ENCODE data around the gene NEK11. TPM values are rescaled to one million over a fixed set of nuclear protein-coding genes. Genes with fewer than 3 reads are reported as not detected.
A peak's percentile ranks its signal among the peaks of the same experiment; 100 is the strongest.

The NEK11 gene
- total and polyA plus RNA-seq, 9 of the 15 experiments (the other 6 are each of a cell fraction or from before 2014, with no cell fraction given) = 0.28 to 1.5 (median 0.87) TPM

GRCh38 chr3:131008326-131008725 is 18.4 kb upstream of the NEK11 start:
- Histone ChIP-seq H3K27me3 (ENCODE audit: control insufficient read depth in 2 of 2, insufficient read depth in 2 of 2, low read length in 2 of 2) (no peaks in the 10 kb centered on the region), H3K4me3 (no peak overlapping the region), H3K4me1 (replicated peaks in 1 of 2; ENCODE audit: control insufficient read depth in 2 of 2, insufficient read depth in 2 of 2, low read length in 2 of 2) (no peaks in the 10 kb centered on the region), H3K36me3 (ENCODE audit: control insufficient read depth, insufficient read depth, low read length) (peaks cover 26% of the 10 kb centered on the region), H3K9me1 (ENCODE audit: control insufficient read depth, insufficient read depth, low read length) (no peaks in the 10 kb centered on the region), H3K4me2 (ENCODE audit: insufficient read depth, low read length) (no peak overlapping the region), H3K9me3 (replicated peaks; ENCODE audit: control insufficient read depth, insufficient read depth, low read depth, low read length) (no peaks in the 10 kb centered on the region), H3K9ac (ENCODE audit: insufficient read depth in 1 of 2, low read depth in 2 of 2, low read length in 2 of 2) (no peak overlapping the region), H4K20me1 (replicated peaks; ENCODE audit: control insufficient read depth, insufficient read depth, low read length) (no peaks in the 10 kb centered on the region), H3K79me2 (ENCODE audit: control insufficient read depth, insufficient read depth, low read length) (no peaks in the 10 kb centered on the region), H3K27ac (ENCODE audit: extremely low read depth, low read depth, low read length) (no peak overlapping the region), H2AFZ (ENCODE audit: low read depth, low read length) (no peak overlapping the region)
- peak; percentile 87 for TF ChIP-seq ZBTB40 (IDR thresholded peaks at IDR 0.05)
- peak; percentile 72 for TF ChIP-seq ZBTB40 (CRISPR knock-in tag; IDR thresholded peaks at IDR 0.05)
- TF ChIP-seq LEF1 (IDR thresholded peaks at IDR 0.05) = no peak
- DNase-seq (ENCODE audit: extremely low read depth in 1 of 4, low spot score in 3 of 4) = no peak
- ChIA-PET POLR2A (no interaction called here), CTCF (ENCODE audit: low intra/inter-chr PET ratio) (no interaction called here)
- intact Hi-C loops (cut with micrococcal nuclease) (no loop called here), in situ Hi-C loops (cut with MboI) (no loop called here)
- BruUV-seq (replicated peaks) = no TSS peak
- WGBS (ENCODE audit: insufficient coverage, low coverage, missing lambda C conversion rate) = 100% methylated on average over 1 of the region's 1 CpG
- no peak for FAIRE-seq
- ATAC-seq = no peak
